GM06990 (cell line): ENCODE data around the gene REEP1.

Experiments used
- DNase-seq: peaks from one replicate; pipeline ENCODE4 v3.0.0-alpha.2; 2011; ENCODE audit not compliant: insufficient read length; ENCODE audit errors: extremely low read depth
- H3K27me3 ChIP-seq: replicated peaks from 2 replicates; pipeline ENCODE4 v1.6.0; 2011; ENCODE audit warnings: low read length; ENCODE audit not compliant: control insufficient read depth, insufficient read depth
- H3K36me3 ChIP-seq: 2 replicates; pipeline ENCODE4 v1.5.1; 2011; ENCODE audit warnings: low read length; ENCODE audit not compliant: control insufficient read depth, insufficient read depth
- H3K4me3 ChIP-seq: replicated peaks from 2 replicates; pipeline ENCODE4 v1.5.1; 2011; ENCODE audit warnings: low read depth, mild to moderate bottlenecking, control low read depth, low read length
- CTCF ChIP-seq: IDR thresholded peaks from 2 replicates; pipeline ENCODE4 v1.5.1; 2011; ENCODE audit warnings: low read length, control low read depth, mild to moderate bottlenecking, inconsistent platforms; ENCODE audit not compliant: insufficient read depth, poor library complexity, severe bottlenecking

The REEP1 gene

DNA sequence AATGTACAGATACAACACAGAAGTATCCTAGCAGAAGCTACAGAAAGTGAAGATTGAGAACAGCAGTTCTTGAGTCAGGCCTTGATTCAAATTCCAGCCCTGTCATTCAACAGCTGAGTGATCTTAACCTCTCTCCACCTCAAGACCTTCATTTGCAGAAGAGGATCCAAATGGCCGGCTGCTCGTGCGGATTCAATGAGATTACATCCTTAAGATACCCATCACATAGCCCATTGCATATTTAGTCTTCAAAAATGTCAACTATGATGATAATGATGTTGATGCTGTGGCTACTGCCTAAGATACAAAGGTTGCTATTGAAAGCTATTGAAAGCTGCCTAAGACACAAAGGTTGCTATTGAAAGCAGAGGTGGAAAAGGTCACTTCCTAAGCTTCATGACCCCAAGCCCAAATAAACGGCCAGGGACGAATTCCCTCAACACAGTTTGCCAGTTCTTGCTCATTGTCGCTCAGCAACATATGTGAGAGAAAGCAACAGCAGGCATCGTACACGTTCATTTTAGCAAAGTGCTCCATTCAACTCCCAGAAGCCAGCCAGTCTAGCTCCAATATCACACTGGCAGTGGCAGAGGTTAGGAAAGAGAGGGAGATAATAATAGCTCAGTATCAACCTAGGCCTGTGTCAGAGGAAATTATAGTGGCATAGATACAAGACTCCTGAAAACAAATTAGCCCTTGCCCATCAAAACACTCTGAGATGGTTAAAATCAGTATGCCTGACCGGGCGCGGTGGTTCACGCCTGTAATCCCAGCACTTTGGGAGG, 102.0 kb downstream of the REEP1 start:
- Histone ChIP-seq H3K36me3 (no peaks in the 10 kb centered on the region), H3K4me3 (no peak overlapping the region), H3K27me3 (no peaks in the 10 kb centered on the region)
- no peak for TF ChIP-seq CTCF
- no peak for DNase-seq

DNA sequence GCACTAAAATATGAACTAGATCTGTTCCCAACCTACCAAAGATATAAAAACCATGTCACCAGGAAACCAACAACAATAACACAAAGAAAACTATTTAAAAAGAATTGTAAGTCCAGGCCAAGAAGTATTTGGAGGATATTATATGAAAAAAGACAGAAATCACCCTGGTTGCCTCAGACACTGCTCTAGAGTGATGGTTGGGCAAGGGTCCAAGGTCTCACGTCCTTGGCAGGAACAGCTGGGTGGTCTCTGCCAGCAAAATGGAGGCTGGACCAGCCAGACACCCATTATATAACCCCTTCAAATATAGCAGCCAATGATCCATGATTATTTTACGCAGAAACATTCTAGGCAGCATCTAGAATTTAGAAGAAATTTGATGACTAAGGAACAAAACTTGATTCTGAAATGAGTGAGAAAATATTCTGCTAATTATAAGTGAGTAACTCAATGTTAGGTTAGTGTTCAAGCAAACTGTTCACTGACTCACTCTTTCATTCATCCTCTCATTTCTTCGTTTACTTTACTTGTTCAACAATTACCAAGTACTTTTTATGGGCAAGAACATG, 102.8 kb downstream of the REEP1 start:
- DNase-seq, result no peak
- Histone ChIP-seq H3K36me3 (no peaks in the 10 kb centered on the region), H3K27me3 (no peaks in the 10 kb centered on the region), H3K4me3 (no peak overlapping the region)
- no peak for TF ChIP-seq CTCF

DNA sequence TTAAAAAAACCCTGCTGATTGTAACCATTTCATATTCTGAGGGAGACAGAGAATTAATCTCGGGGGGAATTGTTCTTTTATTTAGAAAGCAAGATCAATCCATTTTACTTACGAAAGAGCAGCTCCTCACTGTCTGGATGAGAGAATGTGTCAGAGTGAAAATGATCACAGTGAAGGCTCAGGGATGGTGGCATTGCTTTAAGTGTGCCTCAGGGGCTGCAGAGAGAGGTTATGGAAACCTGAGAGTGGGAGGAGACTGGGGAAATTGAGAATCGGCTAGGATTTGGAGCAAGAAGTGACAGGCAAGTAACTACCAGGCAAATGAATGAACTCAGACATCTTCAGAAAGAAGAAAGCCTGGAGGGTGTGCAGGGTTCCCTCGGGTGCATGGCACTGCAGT, 104.0 kb downstream of the REEP1 start:
- TF ChIP-seq CTCF, result no peak
- H3K36me3 ChIP-seq, result no peaks in the 10 kb centered on the region
- no peaks in the 10 kb centered on the region for H3K27me3 ChIP-seq
- H3K4me3 ChIP-seq, result no peak overlapping the region
- no peak for DNase-seq

DNA sequence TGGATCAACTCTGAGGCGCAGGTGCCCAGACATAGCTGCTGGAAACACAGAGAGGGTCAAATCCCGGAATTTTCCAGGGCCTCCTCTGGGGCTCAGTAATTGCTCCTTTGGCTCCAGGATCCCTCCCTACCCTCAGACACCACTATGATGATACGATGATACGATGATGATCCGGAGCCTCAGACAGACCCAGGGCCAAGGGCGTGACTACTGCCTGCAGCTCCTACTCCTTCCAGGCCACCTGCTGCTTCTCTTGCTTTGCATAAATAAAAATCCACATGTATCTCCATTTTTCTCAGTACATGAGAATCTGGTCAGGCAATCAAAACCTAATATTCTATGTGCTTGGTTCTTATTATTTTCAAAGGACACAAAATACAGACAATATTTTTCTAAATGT, 104.5 kb downstream of the REEP1 start:
- Histone ChIP-seq H3K36me3 (no peaks in the 10 kb centered on the region), H3K4me3 (no peak overlapping the region), H3K27me3 (no peaks in the 10 kb centered on the region)
- no peak for DNase-seq
- no peak for TF ChIP-seq CTCF

- no peak for DNase-seq
- no peaks in the 10 kb centered on the region for H3K27me3 ChIP-seq
- H3K4me3 ChIP-seq, result no peak overlapping the region
- TF ChIP-seq CTCF, result no peak
- H3K36me3 ChIP-seq, result no peaks in the 10 kb centered on the region
These were observed 105.0 kb downstream of the REEP1 start for GRCh38 chr2:86232373-86232784.
